Vagina (tissue), 2 donors: ENCODE data around the gene LRRC4C.

Source experiments
- POLR2A ChIP-seq, 2 donors: fragments of 450-650 bp; IDR thresholded peaks; one replicate each; pipeline ENCODE4 v1.6.1; 2017; ENCODE audit warnings: antibody characterized with exemption in 2 of 2, mild to moderate bottlenecking in 2 of 2, moderate library complexity in 2 of 2
- TF ChIP-seq, protein P1 (sequence below), 3 experiments: fragments of 450-650 bp in 2 of 3; fragments of 200-600 bp in 1 of 3; sonication (generic) in 1 of 3; IDR thresholded peaks; one replicate each; pipeline ENCODE4 v1.5.1; 2017 to 2019; ENCODE audit warnings: antibody characterized with exemption in 3 of 3, mild to moderate bottlenecking in 2 of 3, moderate library complexity in 2 of 3

DNA sequence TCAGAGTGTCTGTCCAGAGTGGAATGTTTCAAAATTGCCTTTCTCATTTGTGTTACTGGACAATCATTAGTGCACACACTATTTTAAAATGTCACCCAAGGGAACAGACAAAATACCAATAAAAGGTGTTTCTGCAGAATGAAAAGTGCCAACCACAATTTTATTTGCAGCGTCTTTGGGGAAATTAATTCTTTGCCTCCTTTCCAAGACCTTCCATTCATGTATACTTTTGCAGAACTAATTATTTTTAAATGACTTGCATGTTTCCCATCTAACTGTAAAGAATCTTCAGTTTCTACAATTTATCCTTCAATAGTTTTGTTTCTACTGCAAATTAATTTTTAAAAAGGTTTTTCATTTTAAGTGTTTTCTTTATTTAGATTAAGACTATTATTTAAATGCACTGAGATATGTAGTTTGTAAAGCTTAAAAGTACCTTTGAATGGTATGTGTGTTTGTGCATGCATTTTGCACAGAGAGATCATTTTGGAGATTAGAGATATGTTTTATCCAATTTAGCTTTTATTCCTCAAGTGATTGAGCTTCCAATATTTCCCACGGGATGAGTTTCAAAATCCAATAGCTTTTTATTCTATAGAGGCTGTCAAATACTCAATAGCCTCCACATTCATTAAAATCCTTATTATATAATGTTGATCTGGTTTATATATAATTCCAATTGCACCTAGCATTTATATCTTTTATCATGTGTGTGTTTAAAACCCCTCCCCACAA lies 1235.7 kb downstream of the LRRC4C start:
- TF ChIP-seq, protein P1, sequence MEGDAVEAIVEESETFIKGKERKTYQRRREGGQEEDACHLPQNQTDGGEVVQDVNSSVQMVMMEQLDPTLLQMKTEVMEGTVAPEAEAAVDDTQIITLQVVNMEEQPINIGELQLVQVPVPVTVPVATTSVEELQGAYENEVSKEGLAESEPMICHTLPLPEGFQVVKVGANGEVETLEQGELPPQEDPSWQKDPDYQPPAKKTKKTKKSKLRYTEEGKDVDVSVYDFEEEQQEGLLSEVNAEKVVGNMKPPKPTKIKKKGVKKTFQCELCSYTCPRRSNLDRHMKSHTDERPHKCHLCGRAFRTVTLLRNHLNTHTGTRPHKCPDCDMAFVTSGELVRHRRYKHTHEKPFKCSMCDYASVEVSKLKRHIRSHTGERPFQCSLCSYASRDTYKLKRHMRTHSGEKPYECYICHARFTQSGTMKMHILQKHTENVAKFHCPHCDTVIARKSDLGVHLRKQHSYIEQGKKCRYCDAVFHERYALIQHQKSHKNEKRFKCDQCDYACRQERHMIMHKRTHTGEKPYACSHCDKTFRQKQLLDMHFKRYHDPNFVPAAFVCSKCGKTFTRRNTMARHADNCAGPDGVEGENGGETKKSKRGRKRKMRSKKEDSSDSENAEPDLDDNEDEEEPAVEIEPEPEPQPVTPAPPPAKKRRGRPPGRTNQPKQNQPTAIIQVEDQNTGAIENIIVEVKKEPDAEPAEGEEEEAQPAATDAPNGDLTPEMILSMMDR (IDR thresholded peaks at IDR 0.05): no peak
- no peak for TF ChIP-seq POLR2A (IDR thresholded peaks at IDR 0.05)
